Fibroblast of skin of right biceps (primary cell): ENCODE results near the gene MAP3K8.

Experiments
- DNase-seq: peaks from one replicate; pipeline ENCODE4 v3.0.0-alpha.2; 2013

MAP3K8 gene

DNA sequence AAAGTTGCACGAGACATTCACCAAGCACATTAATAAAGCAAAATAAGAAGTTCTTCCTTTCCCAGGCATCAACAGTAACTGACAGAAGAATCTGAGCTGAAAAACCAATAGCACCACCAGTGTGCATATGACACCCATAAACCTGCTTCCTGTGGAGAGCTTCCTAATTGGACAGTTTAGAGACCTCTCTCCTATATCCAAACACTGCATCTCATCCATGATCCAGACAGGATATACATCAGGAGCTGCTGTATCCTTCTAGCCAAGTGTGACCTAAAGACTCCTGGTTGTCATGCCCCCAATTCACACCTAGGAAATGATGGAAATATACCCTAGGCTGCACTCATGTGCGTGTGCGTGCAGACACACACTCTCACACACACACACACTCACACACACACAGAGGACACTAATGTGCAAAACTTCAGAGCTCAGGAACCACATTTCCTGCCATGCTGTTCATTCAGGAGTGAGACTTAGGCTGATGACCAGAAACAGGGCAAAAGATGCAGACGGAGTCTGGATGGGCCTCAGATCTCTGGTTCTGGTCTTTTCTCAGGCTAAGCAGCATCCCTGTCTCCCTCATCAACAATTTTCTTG, 58.0 kb downstream of the MAP3K8 start:
- DNase-seq = no peak

- DNase-seq = peak; percentile 72
Measured at GRCh38 chr10:30493609-30494530, 59.9 kb downstream of the MAP3K8 start.

- DNase-seq = no peak
Measured at GRCh38 chr10:30494558-30494957, 60.6 kb downstream of the MAP3K8 start.

- peak; percentile 20 for DNase-seq
Measured at GRCh38 chr10:30495687-30496086, 61.7 kb downstream of the MAP3K8 start.

GRCh38 chr10:30499816-30500215, 65.8 kb downstream of the MAP3K8 start:
- no peak for DNase-seq

GRCh38 chr10:30500534-30500933, 66.5 kb downstream of the MAP3K8 start:
- no peak for DNase-seq

DNA sequence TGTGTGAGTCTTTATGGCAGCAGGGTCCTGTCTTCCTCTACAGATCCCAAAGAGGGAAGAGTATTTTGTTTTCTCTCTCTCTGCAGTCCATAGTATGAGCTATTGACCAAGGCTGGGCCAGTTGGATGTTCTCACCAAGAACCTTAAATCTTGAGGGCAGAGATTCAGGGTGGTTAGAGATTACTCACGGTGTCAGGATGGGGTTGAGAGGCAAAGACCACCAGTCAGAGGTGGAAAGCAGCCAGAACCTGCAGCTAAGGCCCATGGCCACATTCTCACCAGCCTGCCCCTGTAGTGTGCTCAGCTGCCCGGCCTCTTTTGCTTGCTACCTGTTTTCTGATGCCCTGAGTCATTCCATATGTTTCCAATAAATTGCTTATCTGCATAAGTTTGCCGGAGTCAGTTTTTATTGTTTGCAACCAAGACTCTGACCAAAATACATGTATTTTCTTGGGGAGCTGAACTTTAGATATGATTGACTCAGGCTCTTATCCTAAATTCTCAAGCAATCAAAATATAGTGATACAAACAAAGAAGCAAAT, 67.0 kb downstream of the MAP3K8 start:
- no peak for DNase-seq

DNA sequence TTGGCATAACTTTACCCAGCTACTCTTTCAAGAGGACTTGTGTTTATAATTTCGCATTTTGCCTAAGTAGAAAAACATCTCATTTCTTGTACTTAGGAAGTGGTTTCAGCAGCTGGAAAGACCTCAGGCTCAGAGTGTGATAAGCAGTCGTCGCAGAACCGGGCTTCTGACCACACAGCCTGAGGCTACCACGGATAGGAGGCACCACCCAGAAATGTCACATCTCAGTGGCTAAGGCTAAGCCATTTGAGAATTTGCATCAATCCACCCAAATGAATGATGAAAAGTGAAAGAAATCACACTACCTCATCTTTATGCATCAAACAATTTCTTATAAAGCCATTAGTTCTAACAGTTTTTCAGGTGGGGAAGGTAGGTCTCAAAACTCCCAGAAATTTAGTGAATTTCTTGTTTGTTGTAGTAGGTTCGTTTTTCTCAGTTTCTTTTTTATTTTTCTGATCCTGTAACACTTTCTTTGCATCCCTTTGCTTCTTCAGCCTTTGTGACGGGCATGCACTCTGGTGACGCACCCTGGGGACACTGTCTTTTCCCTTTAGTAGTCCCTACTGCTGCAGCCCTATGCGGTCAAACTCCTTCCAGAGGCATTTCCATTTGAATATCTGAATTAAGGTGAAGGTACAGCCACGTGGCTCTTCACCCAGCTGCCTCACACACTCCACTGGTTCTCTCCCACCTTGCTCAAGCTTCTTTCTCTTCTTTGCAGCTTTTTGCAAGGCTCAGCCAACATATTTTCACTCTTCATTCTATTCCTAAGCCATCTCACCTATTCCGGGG, 68.5 kb downstream of the MAP3K8 start:
- no peak for DNase-seq

DNA sequence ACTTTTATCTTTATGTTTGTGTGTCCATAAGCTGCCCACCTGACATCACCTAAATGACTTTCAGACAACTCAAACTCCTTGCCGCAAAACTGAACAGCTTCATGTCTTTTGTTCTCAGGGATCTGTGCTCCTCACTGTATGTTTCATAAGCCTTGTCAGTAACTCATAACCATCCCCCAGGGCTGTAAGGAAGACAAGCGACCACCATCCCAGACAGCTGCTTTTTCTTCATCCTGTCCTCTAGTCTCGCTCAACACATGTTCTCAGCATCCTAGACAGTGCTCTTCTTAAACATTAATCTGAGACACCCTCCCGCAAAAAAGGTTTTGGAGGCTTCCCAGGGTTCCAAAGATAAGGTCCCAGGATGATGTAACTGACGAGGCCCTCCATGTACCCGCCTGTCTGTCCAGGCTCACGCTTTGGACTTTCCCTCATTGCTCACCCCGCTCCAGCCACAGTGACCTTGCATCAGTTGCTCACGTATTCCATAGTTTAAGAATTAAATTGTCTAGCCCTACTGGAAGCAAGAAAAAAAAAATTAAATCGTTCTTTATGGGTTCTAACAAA, 69.8 kb downstream of the MAP3K8 start:
- no peak for DNase-seq

DNA sequence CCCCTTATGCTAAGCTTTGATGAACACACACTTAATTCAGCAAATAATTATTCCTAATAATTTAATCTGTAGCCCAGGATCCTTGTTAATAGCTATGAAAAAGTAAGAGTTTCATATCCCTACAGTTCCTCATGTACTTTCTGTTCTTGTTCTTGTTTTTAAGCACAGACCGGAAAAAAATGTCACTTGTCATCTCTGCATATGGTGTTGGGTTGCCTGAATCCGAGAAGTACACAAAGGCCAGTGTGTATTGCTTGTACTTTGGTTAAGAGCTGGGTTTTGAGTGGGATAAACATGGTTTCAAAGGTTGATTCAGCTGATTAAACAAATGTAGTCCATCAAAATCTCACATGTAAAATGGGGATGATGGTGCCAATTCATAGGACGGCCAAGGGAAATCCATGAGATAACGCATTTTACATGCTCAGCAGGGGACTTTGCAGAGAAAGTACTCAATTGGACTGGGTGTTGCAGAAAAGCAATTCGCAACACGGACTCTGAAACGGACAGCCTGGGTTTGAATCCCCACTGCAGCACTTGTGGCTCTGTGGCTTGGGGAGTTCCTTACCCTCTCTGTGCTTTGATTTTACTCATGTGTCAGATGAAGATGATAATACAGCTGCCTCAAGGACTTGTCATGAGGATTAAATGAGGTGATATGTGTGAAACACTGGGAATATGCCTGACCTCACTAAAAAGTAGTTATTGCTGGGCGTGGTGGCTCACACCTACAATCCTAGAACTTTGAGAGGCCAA, 71.7 kb downstream of the MAP3K8 start:
- DNase-seq = no peak

GRCh38 chr10:30509508-30509907, 75.5 kb downstream of the MAP3K8 start:
- DNase-seq = no peak

GRCh38 chr10:30510184-30510931, 76.4 kb downstream of the MAP3K8 start:
- peak; percentile 61 for DNase-seq

GRCh38 chr10:30510932-30511700, 77.1 kb downstream of the MAP3K8 start:
- DNase-seq = no peak
